ENCODE data around the gene PLEKHM1.
"Not testable (repeated sequence)": the region's sequence is repeated elsewhere in the genome, so short reads cannot be mapped to it uniquely, and the experiment has no call there.

The PLEKHM1 gene

DNA sequence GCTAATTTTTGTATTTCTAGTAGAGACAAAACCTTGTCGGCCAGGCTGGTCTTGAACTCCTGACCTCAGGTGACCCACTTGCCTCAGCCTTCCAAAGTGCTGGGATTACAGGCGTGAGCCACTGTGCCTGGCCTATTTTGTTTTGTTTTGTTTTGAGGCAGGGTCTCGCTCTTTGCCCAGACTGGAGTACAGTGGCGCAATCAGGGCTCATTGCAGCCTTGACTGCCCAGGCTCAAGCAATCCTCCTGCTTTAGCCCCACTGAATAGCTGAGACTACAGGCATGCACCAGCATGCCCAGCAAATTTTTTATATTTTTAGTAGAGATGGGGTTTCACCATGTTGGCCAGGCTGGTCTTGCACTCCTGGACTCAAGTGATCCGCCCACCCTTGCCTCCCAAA is 30.1 kb downstream of the PLEKHM1 start:
- H3K4me3 ChIP-seq (ENCODE audit: low read depth, low read length); H3K27ac ChIP-seq (ENCODE audit: low read depth, low read length); H3K9me3 ChIP-seq (ENCODE audit: control insufficient read depth, insufficient read depth, low read depth, low read length); H3K27me3 ChIP-seq (ENCODE audit: control insufficient read depth, insufficient read depth, low read length); H3K4me1 ChIP-seq (ENCODE audit: control insufficient read depth, insufficient read depth, low read length); H3K36me3 ChIP-seq (ENCODE audit: control insufficient read depth, insufficient read depth, low read length); H3K9ac ChIP-seq (ENCODE audit: low read length): not testable (repeated sequence)

GRCh38 chr17:45454341-45454740 is 36.2 kb downstream of the PLEKHM1 start:
- not testable (repeated sequence) for H3K9me3 ChIP-seq (ENCODE audit: control insufficient read depth, insufficient read depth, low read depth, low read length); H3K27me3 ChIP-seq (ENCODE audit: control insufficient read depth, insufficient read depth, low read length); H3K9ac ChIP-seq (ENCODE audit: low read length); H3K4me1 ChIP-seq (ENCODE audit: control insufficient read depth, insufficient read depth, low read length); H3K4me3 ChIP-seq (ENCODE audit: low read depth, low read length); H3K36me3 ChIP-seq (ENCODE audit: control insufficient read depth, insufficient read depth, low read length); H3K27ac ChIP-seq (ENCODE audit: low read depth, low read length)

- not testable (repeated sequence) for H3K4me1 ChIP-seq (ENCODE audit: control insufficient read depth, insufficient read depth, low read length); H3K9me3 ChIP-seq (ENCODE audit: control insufficient read depth, insufficient read depth, low read depth, low read length); H3K9ac ChIP-seq (ENCODE audit: low read length); H3K36me3 ChIP-seq (ENCODE audit: control insufficient read depth, insufficient read depth, low read length); H3K27ac ChIP-seq (ENCODE audit: low read depth, low read length); H3K4me3 ChIP-seq (ENCODE audit: low read depth, low read length); H3K27me3 ChIP-seq (ENCODE audit: control insufficient read depth, insufficient read depth, low read length)
These were observed 36.8 kb downstream of the PLEKHM1 start for GRCh38 chr17:45453731-45454130.

- H3K4me3 ChIP-seq (ENCODE audit: low read depth, low read length); H3K9me3 ChIP-seq (ENCODE audit: control insufficient read depth, insufficient read depth, low read depth, low read length); H3K36me3 ChIP-seq (ENCODE audit: control insufficient read depth, insufficient read depth, low read length); H3K27ac ChIP-seq (ENCODE audit: low read depth, low read length); H3K27me3 ChIP-seq (ENCODE audit: control insufficient read depth, insufficient read depth, low read length); H3K4me1 ChIP-seq (ENCODE audit: control insufficient read depth, insufficient read depth, low read length); H3K9ac ChIP-seq (ENCODE audit: low read length): not testable (repeated sequence)
These were observed 37.3 kb downstream of the PLEKHM1 start for GRCh38 chr17:45453225-45453534.

DNA sequence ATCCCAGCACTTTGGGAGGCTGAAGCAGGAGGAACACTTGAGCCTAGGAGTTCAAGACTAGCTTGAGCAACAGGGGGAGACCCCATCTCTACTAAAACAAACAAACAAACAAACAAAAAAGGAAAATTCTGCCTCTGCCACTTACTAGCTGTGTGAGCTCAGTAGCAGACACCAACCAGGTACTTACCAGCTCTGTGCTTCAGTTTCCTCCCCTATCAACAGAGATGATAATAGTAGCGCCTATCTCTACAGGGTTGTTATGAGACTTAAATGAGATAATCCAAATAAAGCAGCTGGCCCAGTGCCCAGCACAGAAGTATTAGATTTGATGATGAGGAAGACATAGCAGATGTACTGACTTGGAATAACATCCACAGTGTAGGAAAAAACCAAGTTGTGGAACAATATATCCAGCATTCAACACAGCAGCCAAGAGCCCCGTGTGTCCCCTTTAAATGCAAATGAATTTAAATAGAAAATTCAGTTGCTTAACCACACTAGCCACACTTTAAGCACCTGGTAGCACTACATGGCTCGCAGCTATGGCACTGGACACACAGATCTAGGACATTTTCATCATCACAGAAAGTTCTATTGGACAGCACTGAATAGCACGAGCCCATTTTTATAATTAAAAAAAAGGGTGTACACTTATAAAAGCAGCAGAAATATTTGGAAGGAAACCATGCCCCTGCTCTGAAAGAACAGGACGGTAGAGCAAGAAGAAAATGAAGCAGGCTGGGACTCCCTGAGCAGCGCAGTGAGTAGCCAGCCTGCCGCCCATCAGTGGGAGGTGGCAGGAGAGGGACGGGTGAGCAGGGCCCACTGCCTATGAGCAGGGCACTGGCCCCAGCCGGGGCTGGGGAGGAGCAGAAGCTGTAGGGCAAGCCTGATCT is 37.9 kb downstream of the PLEKHM1 start:
- H3K4me3 ChIP-seq (ENCODE audit: low read depth, low read length); H3K9me3 ChIP-seq (ENCODE audit: control insufficient read depth, insufficient read depth, low read depth, low read length); H3K27me3 ChIP-seq (ENCODE audit: control insufficient read depth, insufficient read depth, low read length); H3K9ac ChIP-seq (ENCODE audit: low read length); H3K27ac ChIP-seq (ENCODE audit: low read depth, low read length); H3K4me1 ChIP-seq (ENCODE audit: control insufficient read depth, insufficient read depth, low read length); H3K36me3 ChIP-seq (ENCODE audit: control insufficient read depth, insufficient read depth, low read length): not testable (repeated sequence)

GRCh38 chr17:45451660-45452059 is 38.9 kb downstream of the PLEKHM1 start:
- H3K27me3 ChIP-seq (ENCODE audit: control insufficient read depth, insufficient read depth, low read length); H3K9ac ChIP-seq (ENCODE audit: low read length); H3K4me1 ChIP-seq (ENCODE audit: control insufficient read depth, insufficient read depth, low read length); H3K4me3 ChIP-seq (ENCODE audit: low read depth, low read length); H3K9me3 ChIP-seq (ENCODE audit: control insufficient read depth, insufficient read depth, low read depth, low read length); H3K27ac ChIP-seq (ENCODE audit: low read depth, low read length); H3K36me3 ChIP-seq (ENCODE audit: control insufficient read depth, insufficient read depth, low read length): not testable (repeated sequence)

- Histone ChIP-seq H3K9me3 (ENCODE audit: control insufficient read depth, insufficient read depth, low read depth, low read length) (no peaks in the 10 kb centered on the region), H3K27ac (ENCODE audit: low read depth, low read length) (no peak overlapping the region), H3K9ac (ENCODE audit: low read length) (no peak overlapping the region)
These were observed 39.4 kb downstream of the PLEKHM1 start for GRCh38 chr17:45451131-45451530.

GRCh38 chr17:45449708-45450329 is 40.7 kb downstream of the PLEKHM1 start:
- not testable (repeated sequence) for H3K27me3 ChIP-seq (ENCODE audit: control insufficient read depth, insufficient read depth, low read length); H3K36me3 ChIP-seq (ENCODE audit: control insufficient read depth, insufficient read depth, low read length); H3K4me3 ChIP-seq (ENCODE audit: low read depth, low read length); H3K9me3 ChIP-seq (ENCODE audit: control insufficient read depth, insufficient read depth, low read depth, low read length); H3K4me1 ChIP-seq (ENCODE audit: control insufficient read depth, insufficient read depth, low read length); H3K9ac ChIP-seq (ENCODE audit: low read length); H3K27ac ChIP-seq (ENCODE audit: low read depth, low read length)

More at GRCh38 chr17:45451131-45451530, 39.4 kb downstream of the PLEKHM1 start:
- Histone ChIP-seq H3K27me3 (ENCODE audit: control insufficient read depth, insufficient read depth, low read length) (no peaks in the 10 kb centered on the region), H3K36me3 (ENCODE audit: control insufficient read depth, insufficient read depth, low read length) (no peaks in the 10 kb centered on the region), H3K4me3 (ENCODE audit: low read depth, low read length) (no peak overlapping the region), H3K4me1 (ENCODE audit: control insufficient read depth, insufficient read depth, low read length) (no peaks in the 10 kb centered on the region)

DNA sequence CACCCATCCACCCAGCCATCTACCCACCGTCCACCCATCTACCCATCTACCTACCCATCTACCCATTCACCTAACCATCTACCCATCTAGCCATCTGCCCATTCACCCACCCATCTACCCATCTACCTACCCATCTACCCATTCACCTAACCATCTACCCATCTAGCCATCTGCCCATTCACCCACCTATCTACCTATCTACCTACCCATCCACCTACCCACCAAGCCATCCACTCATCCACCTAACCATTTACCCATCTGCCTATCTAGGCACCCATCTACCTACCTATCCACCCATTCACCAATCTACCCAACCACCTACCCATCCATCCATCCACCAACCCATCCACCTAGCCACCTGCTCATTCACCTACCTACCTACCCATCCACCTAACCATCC is 41.3 kb downstream of the PLEKHM1 start:
- H3K4me1 ChIP-seq (ENCODE audit: control insufficient read depth, insufficient read depth, low read length); H3K36me3 ChIP-seq (ENCODE audit: control insufficient read depth, insufficient read depth, low read length); H3K27ac ChIP-seq (ENCODE audit: low read depth, low read length); H3K27me3 ChIP-seq (ENCODE audit: control insufficient read depth, insufficient read depth, low read length); H3K9ac ChIP-seq (ENCODE audit: low read length); H3K4me3 ChIP-seq (ENCODE audit: low read depth, low read length); H3K9me3 ChIP-seq (ENCODE audit: control insufficient read depth, insufficient read depth, low read depth, low read length): not testable (repeated sequence)

DNA sequence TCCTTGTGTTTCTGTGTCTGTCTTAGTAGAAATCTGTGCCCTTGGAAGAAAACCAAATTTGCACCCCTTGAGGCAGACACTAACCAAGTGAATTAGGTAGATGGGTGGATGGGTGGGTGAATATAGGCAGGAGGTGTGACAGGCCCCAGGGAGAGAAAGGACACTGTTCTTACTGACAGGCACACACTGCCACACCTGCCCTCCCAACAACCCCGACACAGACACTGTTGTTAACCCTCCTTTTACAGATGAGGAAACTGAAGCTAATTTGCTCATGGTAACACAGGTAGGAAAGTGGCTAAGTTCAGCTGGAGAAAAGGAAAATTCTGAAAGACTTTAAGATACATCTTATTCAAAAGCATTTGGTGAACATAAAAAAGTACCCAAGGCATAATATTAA is 42.0 kb downstream of the PLEKHM1 start:
- H3K27ac ChIP-seq (ENCODE audit: low read depth, low read length); H3K9ac ChIP-seq (ENCODE audit: low read length); H3K4me1 ChIP-seq (ENCODE audit: control insufficient read depth, insufficient read depth, low read length); H3K36me3 ChIP-seq (ENCODE audit: control insufficient read depth, insufficient read depth, low read length); H3K4me3 ChIP-seq (ENCODE audit: low read depth, low read length); H3K9me3 ChIP-seq (ENCODE audit: control insufficient read depth, insufficient read depth, low read depth, low read length); H3K27me3 ChIP-seq (ENCODE audit: control insufficient read depth, insufficient read depth, low read length): not testable (repeated sequence)

DNA sequence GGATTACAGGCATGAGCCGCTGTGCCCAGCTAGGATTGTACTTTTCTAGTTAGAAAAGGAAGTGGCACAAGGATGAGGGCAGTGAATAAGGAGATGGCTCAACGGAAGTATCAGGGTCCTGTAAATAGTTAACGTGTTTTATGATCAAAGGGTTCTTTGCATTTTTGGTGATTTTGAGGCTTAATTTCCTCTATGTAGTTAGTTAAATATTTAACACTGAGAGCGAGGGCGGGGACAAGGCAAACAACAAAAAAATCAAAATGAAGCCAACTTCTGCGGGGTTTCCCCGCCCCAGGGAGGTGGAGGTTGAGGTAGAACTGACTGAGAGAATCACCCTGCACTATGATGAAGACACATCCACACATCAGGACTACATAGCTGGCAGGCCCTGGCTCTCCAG is 42.5 kb downstream of the PLEKHM1 start:
- H3K9ac ChIP-seq (ENCODE audit: low read length); H3K9me3 ChIP-seq (ENCODE audit: control insufficient read depth, insufficient read depth, low read depth, low read length); H3K27me3 ChIP-seq (ENCODE audit: control insufficient read depth, insufficient read depth, low read length); H3K4me1 ChIP-seq (ENCODE audit: control insufficient read depth, insufficient read depth, low read length); H3K36me3 ChIP-seq (ENCODE audit: control insufficient read depth, insufficient read depth, low read length); H3K27ac ChIP-seq (ENCODE audit: low read depth, low read length); H3K4me3 ChIP-seq (ENCODE audit: low read depth, low read length): not testable (repeated sequence)

All from HUES6 (cell line).